Measurements from ENCODE around the gene SLC45A3. TPM values are rescaled to one million over a fixed set of nuclear protein-coding genes. Genes with fewer than 3 reads are reported as not detected.
"Not testable (repeated sequence)": the region's sequence is repeated elsewhere in the genome, so short reads cannot be mapped to it uniquely, and the experiment has no call there.

SLC45A3 gene
- total RNA-seq, 1 experiment from 2014 or later, result 3.0 TPM

GRCh38 chr1:205637854-205638468 lies 42.3 kb downstream of the SLC45A3 start:
- intact Hi-C loops (cut with micrococcal nuclease; ENCODE audit: unreplicated experiment), result no loop called here
- ChIA-PET CTCF (interaction anchor here (0.6 kb wide), 1 partner anchor 20 kb away, joined by 11 read pairs; no protein-coding TSS in a partner anchor), POLR2A (no interaction called here)
- no TSS peak for BruUV-seq (replicated peaks)
- no peak for TF ChIP-seq TCF7L2 (IDR thresholded peaks at IDR 0.05; ENCODE audit: low read depth, low read length)
- no peak for TF ChIP-seq POLR2AphosphoS5 (IDR thresholded peaks at IDR 0.05; ENCODE audit: low read depth, low read length)
- TF ChIP-seq, protein P1, sequence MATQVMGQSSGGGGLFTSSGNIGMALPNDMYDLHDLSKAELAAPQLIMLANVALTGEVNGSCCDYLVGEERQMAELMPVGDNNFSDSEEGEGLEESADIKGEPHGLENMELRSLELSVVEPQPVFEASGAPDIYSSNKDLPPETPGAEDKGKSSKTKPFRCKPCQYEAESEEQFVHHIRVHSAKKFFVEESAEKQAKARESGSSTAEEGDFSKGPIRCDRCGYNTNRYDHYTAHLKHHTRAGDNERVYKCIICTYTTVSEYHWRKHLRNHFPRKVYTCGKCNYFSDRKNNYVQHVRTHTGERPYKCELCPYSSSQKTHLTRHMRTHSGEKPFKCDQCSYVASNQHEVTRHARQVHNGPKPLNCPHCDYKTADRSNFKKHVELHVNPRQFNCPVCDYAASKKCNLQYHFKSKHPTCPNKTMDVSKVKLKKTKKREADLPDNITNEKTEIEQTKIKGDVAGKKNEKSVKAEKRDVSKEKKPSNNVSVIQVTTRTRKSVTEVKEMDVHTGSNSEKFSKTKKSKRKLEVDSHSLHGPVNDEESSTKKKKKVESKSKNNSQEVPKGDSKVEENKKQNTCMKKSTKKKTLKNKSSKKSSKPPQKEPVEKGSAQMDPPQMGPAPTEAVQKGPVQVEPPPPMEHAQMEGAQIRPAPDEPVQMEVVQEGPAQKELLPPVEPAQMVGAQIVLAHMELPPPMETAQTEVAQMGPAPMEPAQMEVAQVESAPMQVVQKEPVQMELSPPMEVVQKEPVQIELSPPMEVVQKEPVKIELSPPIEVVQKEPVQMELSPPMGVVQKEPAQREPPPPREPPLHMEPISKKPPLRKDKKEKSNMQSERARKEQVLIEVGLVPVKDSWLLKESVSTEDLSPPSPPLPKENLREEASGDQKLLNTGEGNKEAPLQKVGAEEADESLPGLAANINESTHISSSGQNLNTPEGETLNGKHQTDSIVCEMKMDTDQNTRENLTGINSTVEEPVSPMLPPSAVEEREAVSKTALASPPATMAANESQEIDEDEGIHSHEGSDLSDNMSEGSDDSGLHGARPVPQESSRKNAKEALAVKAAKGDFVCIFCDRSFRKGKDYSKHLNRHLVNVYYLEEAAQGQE (IDR thresholded peaks at IDR 0.05; ENCODE audit: insufficient read depth in 1 of 2, low read depth in 2 of 2, low read length in 1 of 2), result no peak
- TF ChIP-seq SIN3A (IDR thresholded peaks at IDR 0.05; ENCODE audit: borderline replicate concordance, insufficient read depth, low read depth, low read length), result no peak
- TF ChIP-seq CTCF (IDR thresholded peaks at IDR 0.05), result no peak
- in situ Hi-C loops (cut with HindIII; ENCODE audit: low pct_unique_long_range_greater_than_20kb, low sequenced_read_pairs), result no loop called here
- DNase-seq (ENCODE audit: low read depth, low spot score) (no peak), ATAC-seq (no peak)
- H3K36me3 ChIP-seq (ENCODE audit: control insufficient read depth, insufficient read depth, low read length), result no peaks in the 10 kb centered on the region
- no peak overlapping the region for H3K4me3 ChIP-seq (ENCODE audit: low read depth in 2 of 2, low read length in 2 of 2)
- H3K27ac ChIP-seq (ENCODE audit: low read length), result no peak overlapping the region
- H3K9me3 ChIP-seq (ENCODE audit: control insufficient read depth, insufficient read depth, low read depth, low read length), result no peaks in the 10 kb centered on the region
- no peaks in the 10 kb centered on the region; the same call in 1 of the 2 replicates for H3K4me1 ChIP-seq (ENCODE audit: control insufficient read depth, insufficient read depth, low read length)
- H3K27me3 ChIP-seq (ENCODE audit: control insufficient read depth, insufficient read depth, low read length), result no peaks in the 10 kb centered on the region

DNA sequence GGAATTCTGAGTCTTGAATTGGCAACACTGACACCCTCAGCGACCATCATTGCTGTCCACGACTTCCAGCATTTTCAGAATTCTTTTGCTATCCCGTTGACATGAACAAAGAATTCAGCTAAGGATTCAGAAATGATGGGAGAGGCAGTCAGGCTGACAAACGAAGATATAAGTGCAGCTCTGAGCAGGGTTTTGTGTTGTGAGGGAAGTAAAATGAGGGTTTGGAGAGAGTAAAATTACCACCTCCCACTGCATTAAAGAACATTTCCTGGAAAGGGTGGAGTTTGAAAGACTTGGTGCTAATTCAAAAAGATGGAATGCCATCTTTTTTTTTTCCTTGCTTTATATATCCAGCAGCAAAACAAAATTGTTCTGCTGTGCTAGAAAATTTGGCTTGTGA lies 43.6 kb downstream of the SLC45A3 start:
- ChIA-PET POLR2A (no interaction called here), CTCF (no interaction called here)
- H3K27me3 ChIP-seq (ENCODE audit: control insufficient read depth, insufficient read depth, low read length), result no peaks in the 10 kb centered on the region
- H3K9me3 ChIP-seq (ENCODE audit: control insufficient read depth, insufficient read depth, low read depth, low read length), result no peaks in the 10 kb centered on the region
- TF ChIP-seq CTCF (IDR thresholded peaks at IDR 0.05) (no peak), SIN3A (IDR thresholded peaks at IDR 0.05; ENCODE audit: borderline replicate concordance, insufficient read depth, low read depth, low read length) (no peak), TCF7L2 (IDR thresholded peaks at IDR 0.05; ENCODE audit: low read depth, low read length) (no peak), POLR2AphosphoS5 (IDR thresholded peaks at IDR 0.05; ENCODE audit: low read depth, low read length) (no peak)
- TF ChIP-seq, protein P1 (IDR thresholded peaks at IDR 0.05; ENCODE audit: insufficient read depth in 1 of 2, low read depth in 2 of 2, low read length in 1 of 2), result no peak
- ATAC-seq (no peak), DNase-seq (ENCODE audit: low read depth, low spot score) (no peak)
- no peak overlapping the region for H3K4me3 ChIP-seq (ENCODE audit: low read depth in 2 of 2, low read length in 2 of 2)
- H3K4me1 ChIP-seq (ENCODE audit: control insufficient read depth, insufficient read depth, low read length), result peaks cover 6% of the 10 kb centered on the region; the same call in 1 of the 2 replicates
- in situ Hi-C loops (cut with HindIII; ENCODE audit: low pct_unique_long_range_greater_than_20kb, low sequenced_read_pairs), result no loop called here
- no TSS peak for BruUV-seq (replicated peaks)
- intact Hi-C loops (cut with micrococcal nuclease; ENCODE audit: unreplicated experiment), result no loop called here
- H3K27ac ChIP-seq (ENCODE audit: low read length), result no peak overlapping the region
- H3K36me3 ChIP-seq (ENCODE audit: control insufficient read depth, insufficient read depth, low read length), result no peaks in the 10 kb centered on the region

DNA sequence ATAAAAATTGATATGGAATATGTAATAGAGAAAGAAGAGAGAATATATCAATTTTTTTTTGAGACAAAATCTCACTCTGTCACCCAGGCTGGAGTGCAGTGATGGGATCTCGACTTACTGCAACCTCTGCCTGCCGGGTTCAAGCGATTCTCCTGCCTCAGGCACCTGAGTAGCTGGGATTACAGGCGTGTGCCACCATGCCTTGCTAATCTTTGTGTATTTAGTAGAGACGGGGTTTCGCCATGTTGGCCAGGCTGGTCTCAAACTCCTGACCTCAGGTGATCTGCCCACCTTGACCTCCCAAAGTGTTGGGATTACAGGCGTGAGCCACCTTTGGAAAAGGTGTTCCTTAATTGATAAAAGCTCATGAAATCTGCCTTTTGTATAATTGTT lies 44.2 kb downstream of the SLC45A3 start:
- H3K4me1 ChIP-seq (ENCODE audit: control insufficient read depth, insufficient read depth, low read length); H3K4me3 ChIP-seq (ENCODE audit: low read depth in 2 of 2, low read length in 2 of 2); CTCF ChIA-PET; in situ Hi-C loops (cut with HindIII; ENCODE audit: low pct_unique_long_range_greater_than_20kb, low sequenced_read_pairs); intact Hi-C loops (cut with micrococcal nuclease; ENCODE audit: unreplicated experiment); H3K27me3 ChIP-seq (ENCODE audit: control insufficient read depth, insufficient read depth, low read length); POLR2A ChIA-PET; ATAC-seq; DNase-seq (ENCODE audit: low read depth, low spot score); H3K36me3 ChIP-seq (ENCODE audit: control insufficient read depth, insufficient read depth, low read length); BruUV-seq (replicated peaks); H3K9me3 ChIP-seq (ENCODE audit: control insufficient read depth, insufficient read depth, low read depth, low read length); H3K27ac ChIP-seq (ENCODE audit: low read length): not testable (repeated sequence)

Data from Panc1 (cell line).